Nephron progenitor cell (in vitro differentiated cells): ENCODE data around the gene PPP6R3.

Experiments
- DNase-seq: peaks from one replicate; pipeline ENCODE4 v3.0.0; 2021
- H3K27ac Mint-ChIP-seq: 2 replicates; pipeline ENCODE4 v1.8.0; 2021; ENCODE audit warnings: mild to moderate bottlenecking, moderate library complexity, mixed read lengths
- H3K27me3 Mint-ChIP-seq: 2 replicates; pipeline ENCODE4 v1.8.0; 2021; ENCODE audit warnings: mild to moderate bottlenecking, low read depth, mixed read lengths; ENCODE audit not compliant: poor library complexity
- H3K36me3 Mint-ChIP-seq: 2 replicates; pipeline ENCODE4 v1.8.0; 2021; ENCODE audit warnings: low read depth, mixed read lengths
- H3K4me1 Mint-ChIP-seq: 2 replicates; pipeline ENCODE4 v1.8.0; 2021; ENCODE audit warnings: mixed read lengths
- H3K4me3 Mint-ChIP-seq: 2 replicates; pipeline ENCODE4 v1.8.0; 2021; ENCODE audit warnings: mild to moderate bottlenecking, moderate library complexity, mixed read lengths
- H3K9me3 Mint-ChIP-seq: 2 replicates; pipeline ENCODE4 v1.8.0; 2021; ENCODE audit warnings: mild to moderate bottlenecking, moderate library complexity, mixed read lengths
- TF ChIP-seq, protein P1 (sequence below): fragments of 200-600 bp; sonication (generic); IDR thresholded peaks from 2 replicates; pipeline ENCODE4 v1.5.0; 2021; ENCODE audit warnings: antibody characterized with exemption

The PPP6R3 gene

DNA sequence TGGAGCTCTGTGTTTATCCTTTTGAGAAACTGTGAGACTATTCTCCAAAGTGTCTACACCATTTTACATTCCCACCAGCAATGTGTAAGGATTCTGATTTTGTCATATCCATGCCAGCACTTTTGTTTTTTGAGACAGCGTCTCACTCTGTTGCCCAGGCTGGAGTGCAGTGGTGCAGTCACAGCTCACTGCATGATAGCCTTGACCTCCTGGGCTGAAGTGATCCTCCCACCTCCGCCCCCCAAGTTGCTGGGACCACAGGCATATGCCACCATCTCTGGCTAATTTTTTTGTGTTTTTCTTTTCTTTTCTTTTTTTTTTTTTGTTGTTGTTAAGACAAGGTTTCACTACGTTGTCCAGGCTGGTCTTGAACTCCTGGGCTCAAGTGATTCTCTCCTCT is 35.3 kb downstream of the PPP6R3 start:
- Mint-ChIP-seq H3K27ac (no peak overlapping the region), H3K4me1 (peaks cover 33% of the 10 kb centered on the region), H3K9me3 (peaks cover 8% of the 10 kb centered on the region)

GRCh38 chr11:68497761-68498160 is 37.2 kb downstream of the PPP6R3 start:
- TF ChIP-seq, protein P1, sequence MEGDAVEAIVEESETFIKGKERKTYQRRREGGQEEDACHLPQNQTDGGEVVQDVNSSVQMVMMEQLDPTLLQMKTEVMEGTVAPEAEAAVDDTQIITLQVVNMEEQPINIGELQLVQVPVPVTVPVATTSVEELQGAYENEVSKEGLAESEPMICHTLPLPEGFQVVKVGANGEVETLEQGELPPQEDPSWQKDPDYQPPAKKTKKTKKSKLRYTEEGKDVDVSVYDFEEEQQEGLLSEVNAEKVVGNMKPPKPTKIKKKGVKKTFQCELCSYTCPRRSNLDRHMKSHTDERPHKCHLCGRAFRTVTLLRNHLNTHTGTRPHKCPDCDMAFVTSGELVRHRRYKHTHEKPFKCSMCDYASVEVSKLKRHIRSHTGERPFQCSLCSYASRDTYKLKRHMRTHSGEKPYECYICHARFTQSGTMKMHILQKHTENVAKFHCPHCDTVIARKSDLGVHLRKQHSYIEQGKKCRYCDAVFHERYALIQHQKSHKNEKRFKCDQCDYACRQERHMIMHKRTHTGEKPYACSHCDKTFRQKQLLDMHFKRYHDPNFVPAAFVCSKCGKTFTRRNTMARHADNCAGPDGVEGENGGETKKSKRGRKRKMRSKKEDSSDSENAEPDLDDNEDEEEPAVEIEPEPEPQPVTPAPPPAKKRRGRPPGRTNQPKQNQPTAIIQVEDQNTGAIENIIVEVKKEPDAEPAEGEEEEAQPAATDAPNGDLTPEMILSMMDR, result no peak
- no peak overlapping the region for H3K27ac Mint-ChIP-seq
- H3K36me3 Mint-ChIP-seq, result peaks cover 41% of the 10 kb centered on the region
- no peak for DNase-seq
- H3K4me3 Mint-ChIP-seq, result no peak overlapping the region
- peaks cover 44% of the 10 kb centered on the region for H3K4me1 Mint-ChIP-seq
- peaks cover 8% of the 10 kb centered on the region for H3K9me3 Mint-ChIP-seq
- no peaks in the 10 kb centered on the region for H3K27me3 Mint-ChIP-seq

More for the DNA sequence above, 35.3 kb downstream of the PPP6R3 start:
- TF ChIP-seq, protein P1, result no peak
- Mint-ChIP-seq H3K4me3 (no peak overlapping the region), H3K36me3 (peaks cover 48% of the 10 kb centered on the region), H3K27me3 (no peaks in the 10 kb centered on the region)
- DNase-seq, result no peak

DNA sequence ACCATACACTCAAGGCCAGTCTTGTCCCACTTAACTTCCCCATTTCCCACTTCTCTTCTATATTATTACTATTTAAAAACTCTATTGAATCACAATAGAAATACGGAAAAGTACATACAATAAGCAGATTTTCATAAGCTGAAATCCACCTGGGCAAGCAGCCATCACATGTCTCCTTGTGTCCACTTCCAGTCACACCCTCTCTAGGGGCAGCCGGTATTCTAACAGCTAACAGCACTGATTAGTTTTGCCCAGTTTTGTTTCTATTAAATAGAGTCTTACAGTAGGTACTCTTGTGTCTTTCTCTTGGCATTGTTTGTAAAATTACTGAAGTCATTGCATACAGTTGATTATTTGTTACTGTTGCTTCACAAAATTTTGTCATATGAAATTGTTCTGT is 37.8 kb downstream of the PPP6R3 start:
- peaks cover 37% of the 10 kb centered on the region for H3K36me3 Mint-ChIP-seq
- H3K27me3 Mint-ChIP-seq, result no peaks in the 10 kb centered on the region
- no peak overlapping the region for H3K4me3 Mint-ChIP-seq
- peaks cover 48% of the 10 kb centered on the region for H3K4me1 Mint-ChIP-seq
- DNase-seq, result no peak
- TF ChIP-seq, protein P1, result no peak
- H3K27ac Mint-ChIP-seq, result no peak overlapping the region
- peaks cover 8% of the 10 kb centered on the region for H3K9me3 Mint-ChIP-seq

DNA sequence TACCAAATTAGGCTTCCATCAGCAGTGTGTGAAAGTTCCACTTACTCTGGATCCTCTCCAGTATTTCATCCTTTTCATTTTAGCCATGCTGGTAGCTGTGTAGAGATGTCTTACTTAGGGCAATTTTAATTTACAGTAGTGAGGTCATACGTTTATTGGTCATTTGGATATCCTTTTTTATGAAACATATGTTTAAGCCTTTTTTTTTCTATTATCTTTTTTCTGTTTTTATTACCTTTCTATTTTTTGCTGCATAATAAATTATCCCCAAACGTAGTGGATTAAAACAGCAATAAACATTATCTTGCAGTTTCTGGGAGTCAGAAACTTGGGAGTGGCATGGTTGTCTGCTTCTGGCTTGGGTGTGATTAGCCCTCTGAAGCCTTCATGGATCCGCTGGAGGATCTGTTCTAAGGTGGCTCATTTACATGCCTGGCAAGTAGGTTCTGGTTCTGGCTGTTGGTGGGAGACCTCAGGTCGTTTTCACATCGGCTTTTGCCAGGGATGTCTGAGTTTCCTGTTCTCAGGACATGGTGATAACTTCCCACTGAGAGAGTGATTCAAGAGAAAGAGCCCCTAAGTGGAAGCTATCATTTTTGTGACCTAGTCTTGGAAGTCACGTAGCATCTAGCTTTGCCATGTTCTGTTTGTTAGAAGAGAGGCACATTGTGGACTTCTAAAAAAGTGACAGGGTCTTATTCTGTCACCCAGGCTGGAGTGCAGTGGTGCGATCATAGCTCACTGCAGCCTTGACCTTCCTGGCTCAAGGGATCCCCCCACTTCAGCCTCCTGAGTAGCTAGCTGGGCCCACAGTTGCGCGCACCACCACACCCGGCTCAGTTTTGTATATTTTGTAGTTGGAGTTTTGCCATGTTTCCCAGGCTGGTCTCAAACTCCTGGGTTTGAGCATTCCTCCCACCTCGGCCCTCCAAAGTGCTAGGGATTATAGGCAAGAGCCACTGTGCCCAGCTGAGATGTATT is 38.6 kb downstream of the PPP6R3 start:
- Mint-ChIP-seq H3K27ac (peak overlapping the region; percentile 80), H3K27me3 (no peaks in the 10 kb centered on the region), H3K4me3 (no peak overlapping the region), H3K36me3 (peaks cover 37% of the 10 kb centered on the region), H3K4me1 (peaks cover 57% of the 10 kb centered on the region), H3K9me3 (peaks cover 8% of the 10 kb centered on the region)
- TF ChIP-seq, protein P1, result no peak
- no peak for DNase-seq

GRCh38 chr11:68500206-68500605 is 39.7 kb downstream of the PPP6R3 start:
- peaks cover 67% of the 10 kb centered on the region for H3K4me1 Mint-ChIP-seq
- H3K36me3 Mint-ChIP-seq, result peaks cover 30% of the 10 kb centered on the region
- DNase-seq, result no peak
- no peak overlapping the region for H3K4me3 Mint-ChIP-seq
- peaks cover 4% of the 10 kb centered on the region for H3K9me3 Mint-ChIP-seq
- TF ChIP-seq, protein P1, result no peak
- H3K27ac Mint-ChIP-seq, result peak overlapping the region; percentile 66
- H3K27me3 Mint-ChIP-seq, result no peaks in the 10 kb centered on the region
